ENCODE data around the gene CPNE7. TPM values are rescaled to one million over a fixed set of nuclear protein-coding genes. Genes with fewer than 3 reads are reported as not detected.

The CPNE7 gene
- total and polyA plus RNA-seq, 2 of the 13 experiments (the other 11 are each of a cell fraction or from before 2014, with no cell fraction given) = 0.59 TPM; not detected in 1

GRCh38 chr16:89541792-89542191 is 33.8 kb upstream of the CPNE7 start:
- CTCF ChIA-PET (ENCODE audit: low intra/inter-chr PET ratio, low total read pairs) = no interaction called here
- TF ChIP-seq ZNF589 (CRISPR knock-in tag; conservative IDR thresholded peaks at IDR 0.05) = no peak
- no peak for TF ChIP-seq ZNF3 (CRISPR knock-in tag; IDR thresholded peaks at IDR 0.05)
- no peak for TF ChIP-seq NR2F1 (CRISPR knock-in tag; IDR thresholded peaks at IDR 0.05)
- no peak for TF ChIP-seq ZNF788 (CRISPR knock-in tag; IDR thresholded peaks at IDR 0.05; ENCODE audit: borderline replicate concordance)
- TF ChIP-seq TAF15 (IDR thresholded peaks at IDR 0.05; ENCODE audit: low read depth, low read length, poor library complexity, severe bottlenecking) = peak; percentile 34
- no peak for TF ChIP-seq ZBTB49 (CRISPR knock-in tag; IDR thresholded peaks at IDR 0.05; ENCODE audit: borderline replicate concordance)
- TF ChIP-seq SATB2 (CRISPR knock-in tag; IDR thresholded peaks at IDR 0.05) = no peak
- TF ChIP-seq, protein P1, sequence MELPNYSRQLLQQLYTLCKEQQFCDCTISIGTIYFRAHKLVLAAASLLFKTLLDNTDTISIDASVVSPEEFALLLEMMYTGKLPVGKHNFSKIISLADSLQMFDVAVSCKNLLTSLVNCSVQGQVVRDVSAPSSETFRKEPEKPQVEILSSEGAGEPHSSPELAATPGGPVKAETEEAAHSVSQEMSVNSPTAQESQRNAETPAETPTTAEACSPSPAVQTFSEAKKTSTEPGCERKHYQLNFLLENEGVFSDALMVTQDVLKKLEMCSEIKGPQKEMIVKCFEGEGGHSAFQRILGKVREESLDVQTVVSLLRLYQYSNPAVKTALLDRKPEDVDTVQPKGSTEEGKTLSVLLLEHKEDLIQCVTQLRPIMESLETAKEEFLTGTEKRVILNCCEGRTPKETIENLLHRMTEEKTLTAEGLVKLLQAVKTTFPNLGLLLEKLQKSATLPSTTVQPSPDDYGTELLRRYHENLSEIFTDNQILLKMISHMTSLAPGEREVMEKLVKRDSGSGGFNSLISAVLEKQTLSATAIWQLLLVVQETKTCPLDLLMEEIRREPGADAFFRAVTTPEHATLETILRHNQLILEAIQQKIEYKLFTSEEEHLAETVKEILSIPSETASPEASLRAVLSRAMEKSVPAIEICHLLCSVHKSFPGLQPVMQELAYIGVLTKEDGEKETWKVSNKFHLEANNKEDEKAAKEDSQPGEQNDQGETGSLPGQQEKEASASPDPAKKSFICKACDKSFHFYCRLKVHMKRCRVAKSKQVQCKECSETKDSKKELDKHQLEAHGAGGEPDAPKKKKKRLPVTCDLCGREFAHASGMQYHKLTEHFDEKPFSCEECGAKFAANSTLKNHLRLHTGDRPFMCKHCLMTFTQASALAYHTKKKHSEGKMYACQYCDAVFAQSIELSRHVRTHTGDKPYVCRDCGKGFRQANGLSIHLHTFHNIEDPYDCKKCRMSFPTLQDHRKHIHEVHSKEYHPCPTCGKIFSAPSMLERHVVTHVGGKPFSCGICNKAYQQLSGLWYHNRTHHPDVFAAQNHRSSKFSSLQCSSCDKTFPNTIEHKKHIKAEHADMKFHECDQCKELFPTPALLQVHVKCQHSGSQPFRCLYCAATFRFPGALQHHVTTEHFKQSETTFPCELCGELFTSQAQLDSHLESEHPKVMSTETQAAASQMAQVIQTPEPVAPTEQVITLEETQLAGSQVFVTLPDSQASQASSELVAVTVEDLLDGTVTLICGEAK (IDR thresholded peaks at IDR 0.05) = no peak
- TF ChIP-seq, protein P1 (CRISPR knock-in tag; IDR thresholded peaks at IDR 0.05) = no peak
- peak; percentile 94 for TF ChIP-seq AGO2 (optimal IDR thresholded peaks at IDR 0.05; ENCODE audit: low read depth, low read length)
- TF ChIP-seq ZNF616 (CRISPR knock-in tag; IDR thresholded peaks at IDR 0.05; ENCODE audit: low read depth) = no peak
- 0 out of 2 replicates have a peak, but pooled peaks have one; percentile 18 for TF ChIP-seq ZNF263 (CRISPR knock-in tag; IDR thresholded peaks at IDR 0.05)
- ATAC-seq (no peak), FAIRE-seq (no peak), DNase-seq (ENCODE audit: low spot score) (no peak)
- H3K4me2 ChIP-seq (ENCODE audit: low read depth, low read length) = no peak overlapping the region
- H3K4me1 ChIP-seq (ENCODE audit: insufficient read depth, low read length) = peaks cover 34% of the 10 kb centered on the region
- POLR2A ChIA-PET = no interaction called here
- intact Hi-C loops (cut with micrococcal nuclease; ENCODE audit: unreplicated experiment) (no loop called here), in situ Hi-C loops (cut with HindIII; ENCODE audit: extremely low pct_ligation_motif_present, low pct_unique_long_range_greater_than_20kb) (no loop called here)
- H3K4me3 ChIP-seq (replicated peaks in 1 of 3; ENCODE audit: insufficient read depth in 1 of 3, low read depth in 2 of 3, low read length in 3 of 3) = no peak overlapping the region
- H4K20me1 ChIP-seq (ENCODE audit: insufficient read depth, low read length) = peaks cover 5% of the 10 kb centered on the region; the same call in 1 of the 2 replicates
- BruUV-seq (replicated peaks) = no TSS peak
- H2AFZ ChIP-seq (ENCODE audit: low read length) = no peak overlapping the region
- no peaks in the 10 kb centered on the region for H3K9me3 ChIP-seq (ENCODE audit: low read length)
- 94% methylated on average over 7 of the region's 21 CpGs for WGBS (ENCODE audit: low lambda C conversion rate)
- H3K27me3 ChIP-seq (ENCODE audit: control insufficient read depth in 1 of 2, insufficient read depth in 2 of 2, low read length in 2 of 2) = no peaks in the 10 kb centered on the region; a peak in 1 of 5 replicates
- H3K9ac ChIP-seq (ENCODE audit: insufficient read depth, low read depth, low read length) = no peak overlapping the region
- H3K27ac ChIP-seq (ENCODE audit: extremely low read length, insufficient read depth, low read length) = no peak overlapping the region
- peaks cover 25 to 30% of the 10 kb centered on the region in 2 experiments for H3K36me3 ChIP-seq (replicated peaks in 1 of 2; ENCODE audit: control insufficient read depth in 1 of 2, insufficient read depth in 2 of 2, low read length in 2 of 2)
- H3K79me2 ChIP-seq (ENCODE audit: insufficient read depth, low read length) = no peaks in the 10 kb centered on the region

Measured in HepG2 (cell line).